A549 treated with Mapracorat at 1 μM for 4 hours (cell line): ENCODE measurements around the gene MYEOV. TPM values are rescaled to one million over a fixed set of nuclear protein-coding genes. Genes with fewer than 3 reads are reported as not detected.

ENCODE experiments used
- total RNA-seq: library from RNA; stranded (reverse); fragments of 200-300 nt; extraction: Qiagen RNA extraction; gene quantifications from 5 replicates; pipeline ENCODE4 v1.2.3, GENCODE V29; 2022

The MYEOV gene
- total RNA-seq: 101 to 124 TPM (median 121 TPM) in 5 replicates

DNA sequence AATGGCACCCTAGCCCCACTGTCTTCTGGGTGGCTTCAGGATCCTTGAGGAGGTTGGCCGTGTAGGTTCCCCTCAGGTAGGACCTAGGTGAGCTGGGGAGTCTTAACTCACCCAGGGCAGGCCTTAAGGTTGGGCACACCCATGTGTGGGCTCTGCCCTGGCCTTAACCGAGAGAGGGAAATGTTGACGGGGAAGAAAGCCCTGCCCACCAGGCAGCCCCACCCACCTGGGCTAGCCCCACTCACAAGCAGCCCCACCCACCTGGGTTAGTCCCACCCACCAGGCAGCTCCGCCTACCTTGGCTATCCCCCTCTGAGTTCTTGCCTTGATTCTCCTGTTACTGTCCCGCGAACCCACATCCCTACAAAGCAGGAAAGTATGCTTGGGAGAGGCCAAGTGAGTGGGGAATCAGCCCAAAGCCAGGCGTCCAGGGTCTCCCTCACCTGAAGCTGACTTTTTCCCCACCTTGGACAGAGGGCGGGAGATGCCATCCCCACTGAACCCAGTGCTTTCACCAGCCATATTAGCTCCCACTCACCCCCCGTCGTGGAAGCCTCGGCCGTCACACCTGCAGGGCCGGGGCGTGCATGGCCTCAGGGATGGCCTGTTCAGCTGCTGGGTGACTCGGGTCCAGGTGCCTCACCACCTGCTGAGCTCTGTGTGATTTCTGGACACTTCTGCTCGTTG is at the start of gene MYEOV:
Gene MYEOV, plus strand, starts transcription at position 337 of the 687 bp plus-strand sequence. CDS start 1,200 bp downstream, outside the sequence.

Other genes starting within 250 kb of the MYEOV start
- 8.7 to 14.1 TPM (median 12.8 TPM) in 5 replicates for gene TPCN2, start 245.2 kb upstream of the MYEOV start, total RNA-seq
- 0.06 to 0.11 TPM in 2 of 5 replicates, not detected in the others for gene SMIM38, start 138.2 kb upstream of the MYEOV start, total RNA-seq
- gene LINC01488, start 187.5 kb downstream of the MYEOV start, total RNA-seq: not detected in 5 replicates